ENCODE data around the gene HPS4. TPM values are rescaled to one million over a fixed set of nuclear protein-coding genes. Genes with fewer than 3 reads are reported as not detected.

HPS4 gene
- polyA plus RNA-seq, 2 of the 4 experiments (the other 2 are of a cell fraction) = 12.7 to 30.2 TPM

DNA sequence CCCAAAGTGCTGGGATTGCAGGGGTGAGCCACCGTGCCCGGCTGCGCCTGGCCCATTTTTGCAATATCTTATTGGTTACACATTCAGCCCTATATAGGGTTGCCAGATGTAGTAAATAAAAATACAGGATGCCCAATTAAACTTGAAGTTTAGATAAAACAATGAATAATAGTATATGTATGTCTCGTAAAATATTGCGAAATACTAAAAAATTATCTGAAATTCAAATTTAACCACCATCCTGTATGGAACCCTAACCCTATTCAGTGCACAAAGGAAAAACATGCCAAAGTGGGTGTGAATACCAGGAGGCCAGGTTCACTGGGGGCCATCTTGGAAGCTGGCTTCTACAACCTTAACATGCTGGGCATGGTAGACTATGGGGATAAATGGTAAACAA is 33.8 kb upstream of the HPS4 start:
- Histone ChIP-seq H3K9me3 (no peaks in the 10 kb centered on the region), H3K4me2 (no peak overlapping the region), H3K4me3 (no peak overlapping the region), H3K4me1 (peaks cover 20% of the 10 kb centered on the region; the same call in 2 of the 3 replicates), H3K27ac (peak overlapping the region; percentile 72 to 79; a peak in 3 of 6 replicates)
- no peak for ATAC-seq
- FAIRE-seq = no peak
- 98% methylated on average over 5 of the region's 5 CpGs for WGBS (ENCODE audit: missing lambda C conversion rate)
- POLR2A ChIA-PET = no interaction called here
- no peak for TF ChIP-seq FOXS1 (CRISPR knock-in tag; IDR thresholded peaks at IDR 0.05)
- TF ChIP-seq CEBPB (IDR thresholded peaks at IDR 0.05) = peak; percentile 37 to 50; a peak in 3 of 4 replicates
- CTCF ChIA-PET = no interaction called here
- no peak for DNase-seq (ENCODE audit: low read depth in 1 of 2, low spot score in 1 of 2)

DNA sequence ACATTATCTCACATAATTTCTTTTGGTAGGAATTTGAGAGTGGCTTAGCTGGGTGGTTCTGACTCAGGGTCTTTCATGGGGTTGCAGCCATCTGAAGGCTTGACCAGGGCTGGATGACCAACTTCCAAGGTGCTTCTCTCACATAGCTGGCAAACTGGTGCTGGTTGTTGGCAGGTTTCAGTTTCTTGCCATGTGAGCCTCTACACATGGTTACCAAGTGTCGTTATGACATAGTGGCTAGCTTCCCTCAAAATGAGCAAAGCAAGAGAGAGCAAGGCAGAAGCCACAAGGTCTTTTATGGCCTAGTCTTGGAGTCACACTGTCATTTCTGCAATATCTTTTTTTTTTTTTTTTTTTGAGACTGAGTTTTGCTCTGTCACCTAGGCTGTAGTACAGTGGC is 32.9 kb upstream of the HPS4 start:
- DNase-seq (ENCODE audit: low read depth in 1 of 2, low spot score in 1 of 2) = no peak
- H3K4me3 ChIP-seq = no peak overlapping the region

DNA sequence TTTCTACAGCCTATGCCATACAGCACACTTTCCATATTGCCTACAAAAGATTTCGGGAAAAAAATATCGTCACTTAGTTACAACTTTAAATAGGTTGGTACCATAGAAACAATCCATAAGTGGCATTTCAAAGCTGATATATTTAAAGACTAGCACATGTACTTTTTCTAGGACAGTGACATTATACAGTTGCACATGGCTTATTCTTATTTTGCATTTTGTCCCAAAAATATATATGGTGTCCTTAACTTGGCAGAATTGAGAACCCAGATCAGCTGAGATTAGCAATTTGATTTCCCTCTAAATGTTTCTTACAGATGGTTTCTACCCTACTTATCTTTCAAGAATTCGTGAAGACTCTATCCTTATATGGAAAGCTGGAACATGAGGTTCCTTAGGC is 32.3 kb upstream of the HPS4 start:
- ChIA-PET CTCF (interaction anchor here (0.6 to 0.8 kb wide), 5 partner anchors 8 to 960 kb away, joined by 3 to 4 read pairs (median 3); no protein-coding TSS in a partner anchor), POLR2A (no interaction called here)
- H3K4me2 ChIP-seq = no peak overlapping the region
- DNase-seq (ENCODE audit: low read depth in 1 of 2, low spot score in 1 of 2) (no peak), FAIRE-seq (no peak), ATAC-seq (no peak)
- H3K4me3 ChIP-seq = no peak overlapping the region
- no peak overlapping the region for H3K27ac ChIP-seq
- H3K4me1 ChIP-seq = peaks cover 24% of the 10 kb centered on the region; the same call in 2 of the 3 replicates
- no peaks in the 10 kb centered on the region for H3K9me3 ChIP-seq
- WGBS (ENCODE audit: missing lambda C conversion rate) = 83% methylated on average over 3 of the region's 3 CpGs
- TF ChIP-seq FOSL2 (IDR thresholded peaks at IDR 0.05) (no peak), FOSL2 (CRISPR knock-in tag; IDR thresholded peaks at IDR 0.05) (no peak), MYC (IDR thresholded peaks at IDR 0.05; ENCODE audit: borderline replicate concordance, low read length) (no peak), CEBPB (IDR thresholded peaks at IDR 0.05) (no peak), FOXS1 (CRISPR knock-in tag; IDR thresholded peaks at IDR 0.05) (no peak), JUNB (IDR thresholded peaks at IDR 0.05) (no peak), HOXB13 (CRISPR knock-in tag; IDR thresholded peaks at IDR 0.05; ENCODE audit: low read depth) (no peak), POLR2A (IDR thresholded peaks at IDR 0.05; ENCODE audit: low read length) (no peak), ZC3H11A (IDR thresholded peaks at IDR 0.05) (no peak), CHD2 (IDR thresholded peaks at IDR 0.05; ENCODE audit: low read length, partially characterized antibody) (no peak), ZFP36 (IDR thresholded peaks at IDR 0.05; ENCODE audit: borderline replicate concordance, partially characterized antibody) (no peak)
- TF ChIP-seq, protein P1, sequence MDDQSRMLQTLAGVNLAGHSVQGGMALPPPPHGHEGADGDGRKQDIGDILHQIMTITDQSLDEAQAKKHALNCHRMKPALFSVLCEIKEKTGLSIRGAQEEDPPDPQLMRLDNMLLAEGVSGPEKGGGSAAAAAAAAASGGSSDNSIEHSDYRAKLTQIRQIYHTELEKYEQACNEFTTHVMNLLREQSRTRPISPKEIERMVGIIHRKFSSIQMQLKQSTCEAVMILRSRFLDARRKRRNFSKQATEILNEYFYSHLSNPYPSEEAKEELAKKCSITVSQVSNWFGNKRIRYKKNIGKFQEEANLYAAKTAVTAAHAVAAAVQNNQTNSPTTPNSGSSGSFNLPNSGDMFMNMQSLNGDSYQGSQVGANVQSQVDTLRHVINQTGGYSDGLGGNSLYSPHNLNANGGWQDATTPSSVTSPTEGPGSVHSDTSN (IDR thresholded peaks at IDR 0.05) = no peak
- TF ChIP-seq, protein P2, sequence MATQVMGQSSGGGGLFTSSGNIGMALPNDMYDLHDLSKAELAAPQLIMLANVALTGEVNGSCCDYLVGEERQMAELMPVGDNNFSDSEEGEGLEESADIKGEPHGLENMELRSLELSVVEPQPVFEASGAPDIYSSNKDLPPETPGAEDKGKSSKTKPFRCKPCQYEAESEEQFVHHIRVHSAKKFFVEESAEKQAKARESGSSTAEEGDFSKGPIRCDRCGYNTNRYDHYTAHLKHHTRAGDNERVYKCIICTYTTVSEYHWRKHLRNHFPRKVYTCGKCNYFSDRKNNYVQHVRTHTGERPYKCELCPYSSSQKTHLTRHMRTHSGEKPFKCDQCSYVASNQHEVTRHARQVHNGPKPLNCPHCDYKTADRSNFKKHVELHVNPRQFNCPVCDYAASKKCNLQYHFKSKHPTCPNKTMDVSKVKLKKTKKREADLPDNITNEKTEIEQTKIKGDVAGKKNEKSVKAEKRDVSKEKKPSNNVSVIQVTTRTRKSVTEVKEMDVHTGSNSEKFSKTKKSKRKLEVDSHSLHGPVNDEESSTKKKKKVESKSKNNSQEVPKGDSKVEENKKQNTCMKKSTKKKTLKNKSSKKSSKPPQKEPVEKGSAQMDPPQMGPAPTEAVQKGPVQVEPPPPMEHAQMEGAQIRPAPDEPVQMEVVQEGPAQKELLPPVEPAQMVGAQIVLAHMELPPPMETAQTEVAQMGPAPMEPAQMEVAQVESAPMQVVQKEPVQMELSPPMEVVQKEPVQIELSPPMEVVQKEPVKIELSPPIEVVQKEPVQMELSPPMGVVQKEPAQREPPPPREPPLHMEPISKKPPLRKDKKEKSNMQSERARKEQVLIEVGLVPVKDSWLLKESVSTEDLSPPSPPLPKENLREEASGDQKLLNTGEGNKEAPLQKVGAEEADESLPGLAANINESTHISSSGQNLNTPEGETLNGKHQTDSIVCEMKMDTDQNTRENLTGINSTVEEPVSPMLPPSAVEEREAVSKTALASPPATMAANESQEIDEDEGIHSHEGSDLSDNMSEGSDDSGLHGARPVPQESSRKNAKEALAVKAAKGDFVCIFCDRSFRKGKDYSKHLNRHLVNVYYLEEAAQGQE (IDR thresholded peaks at IDR 0.05) = no peak

More for the DNA sequence above, 32.9 kb upstream of the HPS4 start:
- Histone ChIP-seq H3K9me3 (no peaks in the 10 kb centered on the region), H3K27ac (no peak overlapping the region), H3K4me2 (no peak overlapping the region), H3K4me1 (peaks cover 20% of the 10 kb centered on the region; the same call in 2 of the 3 replicates)
- ChIA-PET POLR2A (no interaction called here), CTCF (interaction anchor here (0.6 kb wide), 3 partner anchors 9 to 959 kb away, joined by 3 to 4 read pairs (median 4); no protein-coding TSS in a partner anchor)
- TF ChIP-seq, protein P3, sequence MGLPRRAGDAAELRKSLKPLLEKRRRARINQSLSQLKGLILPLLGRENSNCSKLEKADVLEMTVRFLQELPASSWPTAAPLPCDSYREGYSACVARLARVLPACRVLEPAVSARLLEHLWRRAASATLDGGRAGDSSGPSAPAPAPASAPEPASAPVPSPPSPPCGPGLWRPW (IDR thresholded peaks at IDR 0.05) = no peak
- no peak for TF ChIP-seq PHF8 (IDR thresholded peaks at IDR 0.05; ENCODE audit: borderline replicate concordance, low read depth)
- TF ChIP-seq EP300 (IDR thresholded peaks at IDR 0.05) = no peak
- TF ChIP-seq HDAC2 (IDR thresholded peaks at IDR 0.05) = no peak
- TF ChIP-seq, protein P4, sequence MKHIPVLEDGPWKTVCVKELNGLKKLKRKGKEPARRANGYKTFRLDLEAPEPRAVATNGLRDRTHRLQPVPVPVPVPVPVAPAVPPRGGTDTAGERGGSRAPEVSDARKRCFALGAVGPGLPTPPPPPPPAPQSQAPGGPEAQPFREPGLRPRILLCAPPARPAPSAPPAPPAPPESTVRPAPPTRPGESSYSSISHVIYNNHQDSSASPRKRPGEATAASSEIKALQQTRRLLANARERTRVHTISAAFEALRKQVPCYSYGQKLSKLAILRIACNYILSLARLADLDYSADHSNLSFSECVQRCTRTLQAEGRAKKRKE (CRISPR knock-in tag; IDR thresholded peaks at IDR 0.05; ENCODE audit: low read depth) = no peak
- no peak for TF ChIP-seq FOXS1 (CRISPR knock-in tag; IDR thresholded peaks at IDR 0.05)
- TF ChIP-seq, protein P5, sequence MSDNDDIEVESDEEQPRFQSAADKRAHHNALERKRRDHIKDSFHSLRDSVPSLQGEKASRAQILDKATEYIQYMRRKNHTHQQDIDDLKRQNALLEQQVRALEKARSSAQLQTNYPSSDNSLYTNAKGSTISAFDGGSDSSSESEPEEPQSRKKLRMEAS (IDR thresholded peaks at IDR 0.05) = no peak
- no peak for TF ChIP-seq RAD21 (conservative IDR thresholded peaks at IDR 0.05 in 1 of 2, IDR thresholded peaks at IDR 0.05 in 1 of 2)
- no peak for TF ChIP-seq KDM5A (IDR thresholded peaks at IDR 0.05)
- no peak for TF ChIP-seq HOXB5 (CRISPR knock-in tag; IDR thresholded peaks at IDR 0.05)
- TF ChIP-seq, protein P6, sequence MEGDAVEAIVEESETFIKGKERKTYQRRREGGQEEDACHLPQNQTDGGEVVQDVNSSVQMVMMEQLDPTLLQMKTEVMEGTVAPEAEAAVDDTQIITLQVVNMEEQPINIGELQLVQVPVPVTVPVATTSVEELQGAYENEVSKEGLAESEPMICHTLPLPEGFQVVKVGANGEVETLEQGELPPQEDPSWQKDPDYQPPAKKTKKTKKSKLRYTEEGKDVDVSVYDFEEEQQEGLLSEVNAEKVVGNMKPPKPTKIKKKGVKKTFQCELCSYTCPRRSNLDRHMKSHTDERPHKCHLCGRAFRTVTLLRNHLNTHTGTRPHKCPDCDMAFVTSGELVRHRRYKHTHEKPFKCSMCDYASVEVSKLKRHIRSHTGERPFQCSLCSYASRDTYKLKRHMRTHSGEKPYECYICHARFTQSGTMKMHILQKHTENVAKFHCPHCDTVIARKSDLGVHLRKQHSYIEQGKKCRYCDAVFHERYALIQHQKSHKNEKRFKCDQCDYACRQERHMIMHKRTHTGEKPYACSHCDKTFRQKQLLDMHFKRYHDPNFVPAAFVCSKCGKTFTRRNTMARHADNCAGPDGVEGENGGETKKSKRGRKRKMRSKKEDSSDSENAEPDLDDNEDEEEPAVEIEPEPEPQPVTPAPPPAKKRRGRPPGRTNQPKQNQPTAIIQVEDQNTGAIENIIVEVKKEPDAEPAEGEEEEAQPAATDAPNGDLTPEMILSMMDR (IDR thresholded peaks at IDR 0.05) = no peak
- TF ChIP-seq TP53 (CRISPR knock-in tag; IDR thresholded peaks at IDR 0.05) = no peak
- TF ChIP-seq NPAS2 (CRISPR knock-in tag; IDR thresholded peaks at IDR 0.05; ENCODE audit: borderline replicate concordance) = no peak
- no peak for TF ChIP-seq MAFK (IDR thresholded peaks at IDR 0.05; ENCODE audit: partially characterized antibody)
- TF ChIP-seq ZC3H11A (IDR thresholded peaks at IDR 0.05) = no peak
- no peak for TF ChIP-seq ZFP36 (IDR thresholded peaks at IDR 0.05; ENCODE audit: borderline replicate concordance, partially characterized antibody)
- TF ChIP-seq POLR2AphosphoS2 (conservative IDR thresholded peaks at IDR 0.05; ENCODE audit: low read length) = no peak
- TF ChIP-seq RCOR1 (IDR thresholded peaks at IDR 0.05; ENCODE audit: low read depth, low read length) = no peak
- TF ChIP-seq FOSB (CRISPR knock-in tag; IDR thresholded peaks at IDR 0.05) = no peak
- TF ChIP-seq, protein P7, sequence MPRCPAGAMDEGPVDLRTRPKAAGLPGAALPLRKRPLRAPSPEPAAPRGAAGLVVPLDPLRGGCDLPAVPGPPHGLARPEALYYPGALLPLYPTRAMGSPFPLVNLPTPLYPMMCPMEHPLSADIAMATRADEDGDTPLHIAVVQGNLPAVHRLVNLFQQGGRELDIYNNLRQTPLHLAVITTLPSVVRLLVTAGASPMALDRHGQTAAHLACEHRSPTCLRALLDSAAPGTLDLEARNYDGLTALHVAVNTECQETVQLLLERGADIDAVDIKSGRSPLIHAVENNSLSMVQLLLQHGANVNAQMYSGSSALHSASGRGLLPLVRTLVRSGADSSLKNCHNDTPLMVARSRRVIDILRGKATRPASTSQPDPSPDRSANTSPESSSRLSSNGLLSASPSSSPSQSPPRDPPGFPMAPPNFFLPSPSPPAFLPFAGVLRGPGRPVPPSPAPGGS (IDR thresholded peaks at IDR 0.05) = no peak
- FAIRE-seq (no peak), ATAC-seq (no peak)
- WGBS (ENCODE audit: missing lambda C conversion rate) = 100% methylated on average over 1 of the region's 1 CpG

Data from A549 (cell line).